DMS53 (cell line): ENCODE results near the gene FARS2.
A peak's percentile ranks its signal among the peaks of the same experiment; 100 is the strongest.

Source experiments
- DNase-seq: peaks from one replicate; lab custom pipeline; 2025; lab: John Stamatoyannopoulos, UW

The FARS2 gene

GRCh38 chr6:5425797-5426196 is 164.5 kb downstream of the FARS2 start:
- DNase-seq: no peak

- no peak for DNase-seq
Observed at GRCh38 chr6:5427586-5427985, 166.3 kb downstream of the FARS2 start.

DNA sequence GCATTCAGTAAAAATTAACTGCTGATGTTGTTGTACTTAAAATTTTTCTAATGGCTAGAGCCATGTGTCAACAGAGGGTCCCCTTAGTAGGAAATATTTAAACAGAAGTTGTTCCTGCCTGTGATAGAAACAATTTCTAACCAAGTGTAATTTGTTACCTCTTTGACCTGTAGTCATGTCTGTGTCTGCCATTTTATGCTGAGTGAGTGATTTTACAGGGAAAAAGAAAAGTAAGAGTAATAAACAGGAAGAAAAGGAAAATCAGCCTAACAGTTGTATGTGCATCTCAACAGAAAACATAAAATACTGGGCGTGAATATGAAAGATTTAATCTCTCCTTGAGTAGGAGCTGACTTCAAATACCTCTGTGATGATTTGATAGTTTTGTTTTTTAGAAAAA is 172.0 kb downstream of the FARS2 start:
- DNase-seq: no peak

- no peak for DNase-seq
Observed at GRCh38 chr6:5435449-5435848, 174.1 kb downstream of the FARS2 start.

GRCh38 chr6:5438922-5439584 is 177.7 kb downstream of the FARS2 start:
- DNase-seq: peak; percentile 67

- DNase-seq: peak; percentile 90
Observed at GRCh38 chr6:5439749-5440148, 178.4 kb downstream of the FARS2 start.

DNA sequence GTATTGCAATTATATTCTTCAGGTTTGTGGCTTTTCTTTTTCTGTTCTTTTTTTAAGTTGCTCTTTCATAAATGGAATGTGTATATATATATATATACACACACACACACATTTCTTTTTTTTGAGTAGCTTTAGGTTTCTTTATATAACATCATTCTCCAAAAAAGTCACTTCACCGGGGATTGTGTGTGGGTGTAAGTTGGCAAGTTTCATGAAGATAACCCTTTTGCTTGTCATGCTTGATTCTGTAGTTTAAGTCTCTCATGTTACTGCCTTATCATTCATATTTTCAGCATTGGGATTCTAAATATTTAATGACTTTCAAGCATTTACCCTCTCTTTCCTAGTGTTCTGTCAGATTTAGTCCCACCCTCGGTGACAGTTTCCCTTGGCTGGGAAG is 181.0 kb downstream of the FARS2 start:
- no peak for DNase-seq

DNA sequence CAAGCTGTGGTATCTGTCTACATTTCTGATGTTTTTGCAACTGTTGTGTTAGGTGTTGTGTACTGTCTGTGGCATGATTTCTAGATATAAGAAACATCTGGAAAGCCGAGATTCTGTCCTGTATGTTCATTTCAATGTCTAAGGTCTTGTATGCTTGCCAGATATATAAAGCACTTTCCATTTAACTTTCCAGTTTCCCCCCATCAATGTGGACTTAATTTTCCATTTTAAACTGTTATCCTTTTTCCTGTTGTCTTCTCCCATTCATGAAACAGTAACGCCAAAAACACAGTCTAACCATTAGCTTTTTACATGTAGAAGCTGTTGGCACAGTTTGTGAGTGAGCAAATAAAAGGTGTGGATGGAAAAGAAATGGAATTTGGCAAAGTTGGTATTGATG is 181.6 kb downstream of the FARS2 start:
- no peak for DNase-seq

DNA sequence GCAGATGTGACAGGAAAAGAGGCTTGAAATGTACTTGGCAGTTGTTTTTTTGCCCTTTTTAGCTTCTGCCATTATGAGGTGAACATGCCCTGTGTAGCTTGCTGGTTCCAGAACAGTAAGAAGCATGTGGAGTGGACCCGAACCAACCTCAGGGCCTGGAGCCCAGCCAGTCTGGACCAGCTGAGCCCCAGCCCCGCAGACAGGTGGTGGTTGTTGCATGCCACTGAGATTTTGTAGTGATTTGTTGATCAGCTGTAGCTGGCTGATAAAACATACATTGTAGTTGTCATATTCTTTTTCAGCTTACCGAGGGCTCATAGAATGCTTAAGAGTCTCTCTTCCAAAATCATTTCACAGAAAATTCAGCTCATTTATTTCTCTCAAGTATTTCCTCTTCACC is 182.2 kb downstream of the FARS2 start:
- DNase-seq: no peak

DNA sequence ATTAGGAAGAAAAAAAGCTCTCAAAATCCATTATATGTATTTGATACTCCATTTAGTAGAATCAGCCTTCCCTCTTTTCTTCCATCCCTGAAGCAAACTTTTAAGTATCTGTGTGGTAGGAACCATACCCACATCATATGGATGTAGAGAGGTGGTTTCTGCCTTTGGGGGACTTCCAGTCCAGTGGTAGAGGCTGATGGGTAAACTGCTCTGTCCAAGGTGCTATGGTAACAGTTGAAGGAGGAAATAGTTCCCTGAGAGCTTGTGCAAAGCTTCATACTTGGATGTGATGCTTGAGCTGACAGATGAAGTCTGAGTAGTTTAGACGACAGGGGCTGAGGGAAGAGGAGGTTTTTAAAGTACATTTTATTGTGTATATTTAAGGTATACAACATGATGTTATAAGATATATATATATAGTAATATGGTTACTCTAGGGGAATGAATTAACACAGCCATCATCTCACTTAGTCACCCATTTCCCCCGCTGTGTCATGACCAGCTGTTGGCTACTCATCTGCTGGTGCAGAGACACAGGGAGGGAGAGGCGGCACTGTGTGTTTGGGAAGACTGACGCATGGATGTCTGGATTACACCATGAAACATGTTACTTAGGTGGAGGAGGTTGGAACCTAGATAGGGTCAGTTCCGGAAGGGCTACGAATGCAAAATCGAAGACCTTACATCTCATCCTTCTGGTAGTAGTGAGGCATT is 185.2 kb downstream of the FARS2 start:
- no peak for DNase-seq

- no peak for DNase-seq
Observed at GRCh38 chr6:5447921-5448320, 186.6 kb downstream of the FARS2 start.

DNA sequence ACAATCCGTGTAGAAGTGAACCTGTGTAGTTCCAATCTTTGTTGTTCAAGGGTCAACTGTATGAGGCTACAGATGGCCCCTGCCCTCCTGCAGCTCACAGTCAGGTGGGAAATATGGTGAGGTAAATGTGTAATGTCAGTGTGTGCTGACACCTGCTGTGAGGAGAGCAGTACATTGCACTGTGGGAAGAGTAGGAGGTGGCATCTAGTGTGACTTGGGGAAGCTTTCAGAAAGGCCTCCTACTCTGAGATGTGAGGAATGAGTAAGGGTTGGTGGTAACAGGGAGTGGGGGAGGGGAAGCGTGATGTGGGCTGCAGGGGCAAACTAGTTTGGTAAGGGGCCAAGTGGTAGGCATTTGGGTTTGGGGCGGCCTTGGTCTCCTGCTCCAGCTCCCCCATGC is 188.8 kb downstream of the FARS2 start:
- no peak for DNase-seq

DNA sequence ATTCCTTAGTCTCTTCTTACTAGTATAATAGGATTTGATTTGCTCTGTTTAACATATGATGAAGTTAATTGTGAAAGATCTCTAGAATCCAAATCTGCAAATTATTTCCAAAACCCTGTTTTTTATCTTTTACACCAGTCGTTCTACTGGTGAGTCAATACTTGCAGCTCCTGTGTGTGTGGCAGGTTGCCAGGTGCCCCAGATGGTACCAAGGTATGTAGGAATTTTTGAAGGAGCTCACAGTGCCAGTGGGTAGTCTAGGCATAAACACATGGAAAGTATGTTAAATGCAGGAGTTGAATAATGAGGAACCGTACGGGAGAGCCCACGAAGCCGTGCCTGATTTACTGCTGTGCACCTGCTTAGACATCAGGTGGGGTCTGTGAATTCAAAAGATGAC is 192.2 kb downstream of the FARS2 start:
- DNase-seq: peak; percentile 18

DNA sequence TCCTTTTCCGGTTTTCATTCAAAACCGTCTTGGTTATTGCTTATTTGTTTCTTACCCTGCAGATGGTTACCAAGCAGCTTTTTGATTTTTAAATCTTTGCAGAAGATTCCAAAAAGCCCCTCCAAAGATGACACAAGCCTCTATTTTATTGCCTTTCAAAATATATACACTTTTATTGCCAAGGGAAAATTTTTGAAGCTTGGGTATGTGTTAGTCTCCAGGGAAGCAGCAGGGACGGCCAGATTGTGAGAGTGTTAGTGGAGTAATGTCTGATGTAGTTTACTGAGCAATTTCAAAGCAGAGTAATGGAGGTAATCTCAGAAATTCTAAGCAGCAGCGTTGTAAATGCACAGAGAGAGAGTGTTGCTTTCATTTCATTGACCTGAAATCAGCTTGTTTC is 193.8 kb downstream of the FARS2 start:
- DNase-seq: no peak

DNA sequence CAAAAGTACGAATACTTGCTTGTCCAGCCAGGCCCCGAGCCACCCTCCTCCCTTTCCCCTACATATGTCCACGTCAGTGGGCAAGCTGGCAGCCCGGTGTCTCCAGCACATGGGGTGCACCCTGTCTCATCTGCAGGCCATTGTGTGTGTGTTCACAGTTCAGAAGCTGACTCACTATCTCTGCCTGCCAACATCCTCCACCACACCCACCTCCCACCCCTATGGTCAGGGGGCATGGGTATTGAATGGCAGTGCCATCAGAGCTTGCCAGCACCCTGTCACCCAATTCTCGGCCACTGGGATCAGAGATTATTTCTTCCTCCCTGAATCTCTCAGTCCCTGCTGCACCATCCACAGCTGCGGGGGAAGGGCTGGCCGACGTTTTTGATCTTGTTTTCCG is 195.7 kb downstream of the FARS2 start:
- DNase-seq: peak; percentile 62

DNA sequence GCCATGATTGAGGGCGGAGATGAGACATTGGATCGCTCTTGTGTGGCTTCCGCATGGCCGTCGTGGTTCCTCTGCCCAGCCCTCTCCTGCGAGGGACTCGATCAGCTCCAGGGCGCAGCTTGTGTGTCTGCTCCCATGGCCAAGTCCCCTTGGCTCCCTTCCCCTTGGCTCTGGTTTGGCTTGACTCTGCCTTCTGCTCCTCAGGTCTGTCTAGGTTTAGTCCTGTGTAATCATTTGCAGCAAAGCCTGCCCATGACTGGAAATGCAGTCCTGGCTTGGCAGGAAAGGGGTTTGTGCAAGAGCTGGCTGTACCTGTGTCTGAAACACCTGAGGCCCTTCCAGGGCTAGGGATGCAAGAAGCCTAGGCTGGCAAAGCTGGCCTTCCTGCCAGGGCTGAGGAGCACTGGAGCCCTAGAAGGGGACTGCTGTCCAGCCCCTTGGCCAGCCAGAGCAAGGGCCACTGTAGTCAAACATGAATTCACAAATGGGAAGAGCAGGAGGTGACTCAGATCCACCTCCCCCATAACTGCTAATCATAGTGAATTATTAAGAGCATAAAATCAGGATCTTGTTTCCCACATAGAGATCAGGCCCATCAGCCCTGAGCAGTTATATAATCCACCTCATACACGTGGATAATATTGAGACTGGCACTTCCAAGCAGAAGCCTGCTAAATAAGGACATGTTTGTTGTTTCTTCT is 196.8 kb downstream of the FARS2 start:
- peak; percentile 81 for DNase-seq

- no peak for DNase-seq
Observed at GRCh38 chr6:5459346-5459745, 198.0 kb downstream of the FARS2 start.

DNA sequence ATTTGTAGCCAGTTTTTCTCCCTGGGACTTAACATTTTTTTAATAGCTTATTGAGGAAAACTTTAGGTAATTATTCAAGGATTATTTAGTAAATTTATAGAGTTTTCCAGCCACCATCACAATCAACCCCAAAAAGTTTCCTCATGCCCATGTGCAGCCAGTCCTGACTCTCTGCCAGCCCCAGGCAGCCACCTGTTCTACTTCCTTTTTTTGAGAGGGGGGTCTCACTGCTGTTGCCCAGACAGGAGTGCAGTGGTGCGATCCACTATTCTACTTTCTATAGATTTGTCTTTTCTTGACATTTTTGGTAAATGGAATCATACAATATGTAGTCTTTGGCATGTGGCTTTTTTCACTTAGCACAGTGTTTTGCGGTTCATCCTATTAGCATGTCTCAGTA is 200.1 kb downstream of the FARS2 start:
- no peak for DNase-seq

DNA sequence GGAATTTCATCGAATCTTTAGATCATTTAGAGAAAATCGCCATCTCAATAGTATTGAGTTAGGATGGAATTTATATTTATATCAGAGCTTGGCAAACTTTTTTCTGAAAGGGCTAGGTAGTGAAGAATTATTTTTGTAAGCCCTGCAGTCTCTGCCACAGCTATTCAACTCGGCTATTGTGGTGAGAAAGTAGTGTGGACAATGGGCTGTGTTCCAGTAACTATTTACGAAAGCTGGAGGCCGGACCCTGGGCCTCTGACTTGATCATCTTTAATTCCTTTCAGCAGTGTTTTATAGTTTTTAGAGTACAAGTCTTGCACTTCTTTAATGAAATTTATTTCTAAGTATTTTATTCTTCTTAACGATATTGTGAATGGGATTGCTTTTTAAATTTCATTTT is 201.5 kb downstream of the FARS2 start:
- DNase-seq: no peak

GRCh38 chr6:5463690-5464089 is 202.4 kb downstream of the FARS2 start:
- DNase-seq: no peak

DNA sequence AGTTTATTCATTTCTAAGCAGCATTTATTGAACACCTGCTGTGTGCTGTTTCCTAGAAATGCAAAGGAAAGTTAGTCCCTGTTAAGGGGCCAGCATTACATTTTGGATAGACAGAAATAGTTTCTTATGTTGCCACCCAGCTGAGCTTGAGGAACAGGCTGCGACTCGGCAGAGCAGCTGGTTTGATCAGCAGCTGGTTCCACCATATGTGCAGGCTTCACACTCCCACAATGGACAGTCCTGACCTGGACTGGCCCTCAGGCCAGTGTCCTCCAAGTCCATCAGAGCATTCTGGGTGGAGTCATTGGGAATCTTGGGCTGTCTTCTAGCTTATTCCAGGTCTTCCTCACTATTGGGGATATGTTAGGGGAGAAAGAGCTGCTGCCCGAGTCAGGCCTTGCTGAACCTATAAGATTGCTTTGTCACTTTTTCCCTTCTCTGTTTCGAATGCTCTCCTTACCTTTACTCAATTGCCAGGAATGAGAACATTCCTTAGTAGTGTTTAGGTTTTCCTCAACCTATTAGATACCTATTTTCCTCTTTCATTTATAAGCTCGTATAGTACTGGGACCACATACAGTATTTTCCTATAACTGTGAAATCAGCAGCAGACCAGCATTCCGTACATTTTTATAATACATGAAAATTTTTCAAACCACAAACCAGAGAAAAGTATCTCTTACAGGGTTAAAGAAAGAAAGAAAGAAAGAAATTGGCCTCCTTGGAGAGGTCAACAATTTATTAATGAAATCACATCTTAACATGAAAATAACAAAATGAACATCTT is 203.0 kb downstream of the FARS2 start:
- no peak for DNase-seq

- DNase-seq: no peak
Observed at GRCh38 chr6:5466281-5467136, 205.2 kb downstream of the FARS2 start.
